GM12874 (cell line): ENCODE results near the gene FAM107B.

ENCODE experiments used
- CTCF ChIP-seq: IDR thresholded peaks from 2 replicates; pipeline ENCODE4 v1.5.1; 2011; ENCODE audit warnings: low read depth, mild to moderate bottlenecking, control low read depth, low read length, moderate library complexity; ENCODE audit not compliant: insufficient read depth

FAM107B gene

DNA sequence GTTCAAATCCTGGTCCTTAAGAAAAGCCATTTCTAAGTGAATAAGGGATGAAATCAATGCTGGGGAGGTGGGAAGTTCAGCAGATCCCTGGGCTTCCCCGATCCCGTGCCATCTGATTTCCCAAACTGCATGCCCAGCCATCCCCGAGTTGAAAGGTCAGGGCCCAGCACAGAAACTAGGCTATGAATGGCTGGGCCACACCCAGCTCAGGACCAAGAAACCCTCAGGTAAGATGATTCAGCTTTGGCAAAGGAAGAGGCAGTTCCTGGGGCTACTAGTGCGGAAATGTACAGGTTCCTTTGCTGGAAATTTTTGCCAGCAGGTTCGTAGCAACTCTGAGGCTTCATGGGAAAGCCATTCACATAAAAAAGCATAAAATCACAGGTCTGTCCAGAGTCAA lies 182.7 kb downstream of the FAM107B start:
- no peak for TF ChIP-seq CTCF

DNA sequence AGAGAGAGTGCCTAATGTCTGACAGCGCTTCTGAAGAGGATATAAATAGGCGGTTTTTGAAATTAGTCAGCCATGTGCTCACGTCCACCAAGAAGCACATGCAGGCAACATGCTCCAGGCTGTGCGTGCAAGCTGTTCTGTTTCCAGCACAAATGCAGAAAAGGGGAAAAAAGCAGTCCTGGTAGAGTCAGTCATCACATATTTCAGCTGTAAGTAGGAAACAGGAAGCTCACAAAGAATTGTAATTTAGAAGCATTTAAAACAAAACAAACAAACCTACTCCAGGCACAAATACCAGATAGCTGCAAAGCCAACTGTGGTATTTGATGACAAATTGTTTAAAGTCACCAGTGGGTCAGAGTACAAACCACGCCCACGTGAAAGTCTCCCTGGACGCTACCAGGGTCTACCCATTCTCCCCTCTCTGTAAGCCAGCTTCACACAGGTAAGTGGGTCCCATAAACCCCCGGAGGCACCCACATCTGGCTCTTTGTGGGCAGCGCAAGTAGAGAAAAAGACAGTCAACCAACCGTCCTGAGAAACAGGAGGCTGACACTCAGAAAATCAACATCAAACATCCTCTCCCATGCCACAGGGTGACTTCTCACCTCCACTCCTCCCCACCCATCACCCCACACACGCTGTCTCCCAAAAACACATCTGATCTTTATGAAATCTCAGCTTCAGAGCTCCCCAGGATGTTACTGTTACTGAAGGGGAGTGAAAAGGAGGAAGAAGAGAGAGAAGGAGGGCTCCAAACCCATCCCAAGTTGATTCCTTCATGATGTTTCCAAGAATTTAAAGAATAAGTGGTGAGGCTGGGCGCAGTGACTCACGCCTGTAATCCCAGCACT lies 186.4 kb downstream of the FAM107B start:
- TF ChIP-seq CTCF: no peak

DNA sequence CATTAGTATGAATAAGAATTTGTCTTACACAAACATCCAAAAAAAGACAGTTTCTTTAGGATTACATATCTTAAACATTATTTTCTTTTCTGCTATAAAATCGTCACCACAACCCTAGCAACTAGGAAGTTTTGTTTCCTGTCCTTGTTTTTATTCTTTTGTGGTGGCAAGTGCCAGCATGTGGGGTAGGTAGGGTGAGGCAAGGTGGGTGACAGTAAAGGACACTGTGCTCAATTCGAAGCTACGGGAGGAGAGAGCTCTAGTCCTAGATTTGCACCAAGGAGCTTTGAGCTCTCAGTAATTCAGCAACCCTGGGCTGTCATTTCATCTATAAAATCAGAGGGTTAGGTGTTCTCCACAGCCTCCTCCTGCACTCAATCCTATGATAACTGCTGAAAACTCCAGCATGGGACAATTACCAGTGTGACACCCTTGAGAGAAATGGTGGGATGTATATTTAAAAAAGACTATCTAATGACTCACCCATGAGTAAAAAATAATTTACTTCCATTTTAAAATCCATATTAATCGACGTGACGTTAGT lies 187.1 kb downstream of the FAM107B start:
- no peak for TF ChIP-seq CTCF

DNA sequence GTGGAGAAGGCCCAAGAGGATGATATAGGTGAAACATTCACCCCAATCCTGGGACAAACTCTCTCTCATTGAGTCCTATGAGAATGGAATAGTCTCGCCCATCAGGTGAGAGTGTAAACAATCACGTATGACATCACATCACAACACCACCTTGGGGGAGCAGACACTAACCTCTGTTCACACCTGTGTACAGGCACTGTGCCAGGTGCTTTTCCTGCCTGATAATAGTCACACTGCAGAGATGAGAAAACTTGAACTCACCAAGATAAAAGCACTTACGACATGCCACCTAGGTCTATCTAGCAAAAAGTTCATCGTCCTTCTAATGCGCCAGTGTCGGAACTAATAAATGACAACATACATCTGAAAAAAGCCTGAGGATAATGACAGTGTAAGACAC lies 187.8 kb downstream of the FAM107B start:
- no peak for TF ChIP-seq CTCF

GRCh38 chr10:14585287-14586193 lies 189.2 kb downstream of the FAM107B start:
- no peak for TF ChIP-seq CTCF

- TF ChIP-seq CTCF: no peak
Measured at GRCh38 chr10:14584661-14585060, 190.0 kb downstream of the FAM107B start.

DNA sequence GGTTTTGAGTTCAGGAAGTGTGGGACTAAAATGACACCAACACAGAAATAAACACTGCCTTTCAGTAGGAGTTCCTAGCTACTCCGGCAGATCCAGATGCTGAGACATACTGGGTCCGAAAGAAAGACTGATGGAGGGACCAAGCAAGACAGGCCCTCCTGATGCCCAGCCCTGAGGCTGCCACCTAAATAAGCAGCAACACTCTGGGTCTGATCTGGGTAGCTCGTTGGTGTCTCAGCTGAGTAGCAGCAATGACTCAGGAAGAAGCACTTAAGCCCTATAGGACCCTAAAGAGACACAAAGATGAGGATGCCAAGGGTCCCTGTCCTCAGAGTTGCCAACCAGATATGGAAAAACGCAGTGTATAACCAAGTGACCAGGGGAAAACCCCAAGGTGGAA lies 190.7 kb downstream of the FAM107B start:
- no peak for TF ChIP-seq CTCF
